22Rv1 (cell line): Measurements from ENCODE around the gene FBXO45.

Experiments used
- ZFX ChIP-seq: fragments of 450-650 bp; IDR thresholded peaks from 2 replicates; pipeline ENCODE4 v1.6.1; 2017; ENCODE audit warnings: antibody characterized with exemption, borderline replicate concordance
- TF ChIP-seq, protein P1 (sequence below): fragments of 450-650 bp; IDR thresholded peaks from 2 replicates; pipeline ENCODE4 v1.5.1; 2017; ENCODE audit warnings: mild to moderate bottlenecking

DNA sequence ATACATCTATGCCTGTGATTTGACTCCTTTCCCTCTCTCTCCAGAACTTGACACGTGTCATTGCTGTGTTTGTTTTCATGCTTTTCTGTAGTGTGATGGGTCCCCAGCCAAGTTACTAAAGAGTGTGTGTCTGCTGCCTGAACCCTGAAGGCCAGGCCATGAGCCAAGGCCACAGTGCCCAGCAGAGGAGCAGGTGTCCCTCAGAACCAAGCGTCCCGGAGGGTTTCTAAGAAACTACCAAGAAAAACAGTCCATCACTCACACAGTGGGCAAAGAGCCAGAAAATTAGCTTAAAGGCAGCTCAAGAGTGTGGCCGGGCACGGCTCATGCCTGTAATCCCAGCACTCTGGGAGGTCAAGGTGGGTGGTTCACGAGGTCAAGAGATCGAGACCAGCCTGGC, 35.2 kb downstream of the FBXO45 start:
- TF ChIP-seq, protein P1, sequence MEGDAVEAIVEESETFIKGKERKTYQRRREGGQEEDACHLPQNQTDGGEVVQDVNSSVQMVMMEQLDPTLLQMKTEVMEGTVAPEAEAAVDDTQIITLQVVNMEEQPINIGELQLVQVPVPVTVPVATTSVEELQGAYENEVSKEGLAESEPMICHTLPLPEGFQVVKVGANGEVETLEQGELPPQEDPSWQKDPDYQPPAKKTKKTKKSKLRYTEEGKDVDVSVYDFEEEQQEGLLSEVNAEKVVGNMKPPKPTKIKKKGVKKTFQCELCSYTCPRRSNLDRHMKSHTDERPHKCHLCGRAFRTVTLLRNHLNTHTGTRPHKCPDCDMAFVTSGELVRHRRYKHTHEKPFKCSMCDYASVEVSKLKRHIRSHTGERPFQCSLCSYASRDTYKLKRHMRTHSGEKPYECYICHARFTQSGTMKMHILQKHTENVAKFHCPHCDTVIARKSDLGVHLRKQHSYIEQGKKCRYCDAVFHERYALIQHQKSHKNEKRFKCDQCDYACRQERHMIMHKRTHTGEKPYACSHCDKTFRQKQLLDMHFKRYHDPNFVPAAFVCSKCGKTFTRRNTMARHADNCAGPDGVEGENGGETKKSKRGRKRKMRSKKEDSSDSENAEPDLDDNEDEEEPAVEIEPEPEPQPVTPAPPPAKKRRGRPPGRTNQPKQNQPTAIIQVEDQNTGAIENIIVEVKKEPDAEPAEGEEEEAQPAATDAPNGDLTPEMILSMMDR = no peak
- no peak for TF ChIP-seq ZFX
